ENCODE results near the gene BICRA.

Gene BICRA

GRCh38 chr19:47623151-47623920, 14.4 kb downstream of the BICRA start:
- POLR2A ChIA-PET = no interaction called here
- no peak for DNase-seq (ENCODE audit: extremely low spot score)
- CTCF ChIA-PET = interaction anchor here (0.8 kb wide), 1 partner anchor 122 kb away, joined by 4 read pairs; no protein-coding TSS in a partner anchor
- no peak for TF ChIP-seq BHLHE40 (IDR thresholded peaks at IDR 0.05; ENCODE audit: borderline replicate concordance)
- TF ChIP-seq HDGF (IDR thresholded peaks at IDR 0.05; ENCODE audit: borderline replicate concordance) = no peak
- TF ChIP-seq SP1 (IDR thresholded peaks at IDR 0.05) = no peak
- TF ChIP-seq NFRKB (IDR thresholded peaks at IDR 0.05) = no peak
- no peak for TF ChIP-seq L3MBTL2 (conservative IDR thresholded peaks at IDR 0.05)
- TF ChIP-seq ZNF384 (IDR thresholded peaks at IDR 0.05) = no peak
- no peak for TF ChIP-seq FOXK2 (IDR thresholded peaks at IDR 0.05)
- TF ChIP-seq FOXA1 (IDR thresholded peaks at IDR 0.05) = no peak
- TF ChIP-seq SUZ12 (IDR thresholded peaks at IDR 0.05) = no peak
- TF ChIP-seq LEF1 (IDR thresholded peaks at IDR 0.05; ENCODE audit: borderline replicate concordance) = no peak
- no peak for TF ChIP-seq ARNT (IDR thresholded peaks at IDR 0.05)
- no peak for TF ChIP-seq ELF4 (IDR thresholded peaks at IDR 0.05)
- TF ChIP-seq FOXM1 (IDR thresholded peaks at IDR 0.05; ENCODE audit: borderline replicate concordance) = no peak
- TF ChIP-seq TARDBP (IDR thresholded peaks at IDR 0.05) = no peak

GRCh38 chr19:47623921-47624391, 15.0 kb downstream of the BICRA start:
- CTCF ChIA-PET = interaction anchor here (0.8 kb wide), 1 partner anchor 122 kb away, joined by 4 read pairs; no protein-coding TSS in a partner anchor
- TF ChIP-seq TARDBP (IDR thresholded peaks at IDR 0.05) (no peak), ARNT (IDR thresholded peaks at IDR 0.05) (no peak), ZNF384 (IDR thresholded peaks at IDR 0.05) (no peak), BHLHE40 (IDR thresholded peaks at IDR 0.05; ENCODE audit: borderline replicate concordance) (no peak), SUZ12 (IDR thresholded peaks at IDR 0.05) (no peak), L3MBTL2 (conservative IDR thresholded peaks at IDR 0.05) (no peak), CTBP1 (IDR thresholded peaks at IDR 0.05; ENCODE audit: borderline replicate concordance) (no peak), ELF4 (IDR thresholded peaks at IDR 0.05) (no peak)
- no peak for DNase-seq (ENCODE audit: extremely low spot score)
- POLR2A ChIA-PET = no interaction called here

GRCh38 chr19:47625650-47626049, 16.7 kb downstream of the BICRA start:
- ChIA-PET CTCF (no interaction called here), POLR2A (no interaction called here)
- no peak for DNase-seq (ENCODE audit: extremely low spot score)
- TF ChIP-seq L3MBTL2 (conservative IDR thresholded peaks at IDR 0.05) = no peak
- TF ChIP-seq CTBP1 (IDR thresholded peaks at IDR 0.05; ENCODE audit: borderline replicate concordance) = no peak

DNA sequence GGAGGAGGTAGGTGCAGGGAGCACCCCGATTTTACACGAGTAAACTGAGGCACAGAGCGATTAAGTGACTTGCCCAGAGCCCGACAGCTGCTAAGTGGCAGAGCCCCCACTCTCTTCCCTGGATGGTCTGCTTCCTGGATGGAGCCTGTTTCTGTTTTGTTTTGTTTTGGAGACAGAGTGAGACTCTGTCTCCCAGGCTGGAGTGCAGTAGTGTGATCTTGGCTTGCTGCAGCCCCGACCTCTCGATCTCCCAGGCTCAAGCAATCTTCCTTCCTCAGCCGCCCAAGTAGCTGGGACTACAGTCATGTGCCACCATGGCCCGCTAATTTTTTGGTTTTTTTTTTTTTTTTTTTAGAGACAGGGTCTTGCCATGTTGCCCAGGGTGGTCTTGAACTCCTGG, 17.3 kb downstream of the BICRA start:
- TF ChIP-seq NFRKB (IDR thresholded peaks at IDR 0.05) (no peak), CTBP1 (IDR thresholded peaks at IDR 0.05; ENCODE audit: borderline replicate concordance) (no peak), HDGF (IDR thresholded peaks at IDR 0.05; ENCODE audit: borderline replicate concordance) (no peak), SUZ12 (IDR thresholded peaks at IDR 0.05) (no peak), ARNT (IDR thresholded peaks at IDR 0.05) (no peak)
- no peak for DNase-seq (ENCODE audit: extremely low spot score)
- CTCF ChIA-PET = no interaction called here
- POLR2A ChIA-PET = interaction anchor here (1.1 kb wide), 1 partner anchor 15 kb away, joined by 3 read pairs; no protein-coding TSS in a partner anchor

DNA sequence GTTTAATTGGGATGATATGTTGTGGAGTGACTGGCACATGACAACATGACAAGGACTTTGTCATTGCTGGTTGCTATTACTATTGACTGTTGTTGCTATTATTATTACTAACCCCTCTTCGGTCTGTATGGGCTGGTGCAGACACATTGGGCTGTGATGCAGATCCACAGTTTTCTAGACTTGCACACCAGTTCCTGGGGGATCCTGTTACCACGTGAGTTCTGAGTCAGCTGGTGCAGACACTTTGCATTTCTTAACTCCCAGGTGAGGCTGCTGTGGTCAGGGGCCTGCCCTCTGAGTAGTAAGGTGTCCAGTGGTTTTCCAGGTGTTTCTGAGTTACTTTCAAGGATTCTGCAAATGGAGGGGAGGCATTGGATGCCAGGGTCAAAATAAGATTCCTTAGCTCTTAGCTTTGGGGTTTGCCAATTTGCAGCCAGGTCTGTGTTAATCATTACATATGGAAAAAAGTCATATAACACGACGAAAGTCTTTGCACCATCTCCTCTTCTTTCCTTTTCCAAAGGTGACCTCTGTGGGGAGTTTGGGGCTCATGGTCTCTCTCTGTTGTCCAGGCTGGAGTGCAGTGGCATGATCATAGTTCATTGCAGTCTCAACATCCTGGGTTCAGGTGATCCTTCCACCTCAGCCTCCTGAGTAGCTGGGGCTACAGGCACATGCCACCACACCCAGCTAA, 19.3 kb downstream of the BICRA start:
- no peak for DNase-seq (ENCODE audit: extremely low spot score)
- POLR2A ChIA-PET = no interaction called here

DNA sequence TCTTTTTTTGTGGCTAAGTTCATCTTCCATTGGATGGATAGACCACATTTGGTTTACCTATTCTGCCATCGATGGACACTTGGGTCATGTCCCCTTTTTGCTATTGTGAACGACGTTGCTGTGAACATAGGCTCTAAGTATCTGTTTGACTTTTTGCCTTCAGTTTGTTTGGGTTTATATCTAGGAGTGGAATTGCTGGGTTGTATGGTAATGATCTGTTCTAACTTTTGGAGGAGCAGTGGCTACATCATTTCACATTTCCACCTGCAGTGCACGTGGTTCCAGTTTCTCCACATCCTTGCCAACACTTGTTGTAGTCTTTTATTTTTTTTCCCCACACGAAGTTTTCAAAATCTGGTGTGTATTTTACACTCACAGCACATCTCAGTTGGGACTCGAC, 21.7 kb downstream of the BICRA start:
- ChIA-PET POLR2A (no interaction called here), CTCF (interaction anchor here (0.7 kb wide), 1 partner anchor 115 kb away, joined by 5 read pairs; no protein-coding TSS in a partner anchor)
- no peak for DNase-seq (ENCODE audit: extremely low spot score)
- no peak for TF ChIP-seq ELF4 (IDR thresholded peaks at IDR 0.05)
- TF ChIP-seq FOXK2 (IDR thresholded peaks at IDR 0.05) = no peak
- TF ChIP-seq CTBP1 (IDR thresholded peaks at IDR 0.05; ENCODE audit: borderline replicate concordance) = no peak
- TF ChIP-seq NFRKB (IDR thresholded peaks at IDR 0.05) = no peak
- no peak for TF ChIP-seq FOXM1 (IDR thresholded peaks at IDR 0.05; ENCODE audit: borderline replicate concordance)
- TF ChIP-seq SUZ12 (IDR thresholded peaks at IDR 0.05) = no peak
- no peak for TF ChIP-seq ARNT (IDR thresholded peaks at IDR 0.05)
- TF ChIP-seq HDGF (IDR thresholded peaks at IDR 0.05; ENCODE audit: borderline replicate concordance) = no peak
- no peak for TF ChIP-seq L3MBTL2 (conservative IDR thresholded peaks at IDR 0.05)
- TF ChIP-seq BHLHE40 (IDR thresholded peaks at IDR 0.05; ENCODE audit: borderline replicate concordance) = no peak
- no peak for TF ChIP-seq SP1 (IDR thresholded peaks at IDR 0.05)

More for the DNA sequence above, 19.3 kb downstream of the BICRA start:
- no peak for TF ChIP-seq SUZ12 (IDR thresholded peaks at IDR 0.05)
- TF ChIP-seq SP1 (IDR thresholded peaks at IDR 0.05) = no peak
- no peak for TF ChIP-seq L3MBTL2 (conservative IDR thresholded peaks at IDR 0.05)
- TF ChIP-seq FOXM1 (IDR thresholded peaks at IDR 0.05; ENCODE audit: borderline replicate concordance) = no peak
- TF ChIP-seq CTBP1 (IDR thresholded peaks at IDR 0.05; ENCODE audit: borderline replicate concordance) = no peak
- no peak for TF ChIP-seq PKNOX1 (IDR thresholded peaks at IDR 0.05)
- TF ChIP-seq NFRKB (IDR thresholded peaks at IDR 0.05) = no peak
- TF ChIP-seq LEF1 (IDR thresholded peaks at IDR 0.05; ENCODE audit: borderline replicate concordance) = no peak
- no peak for TF ChIP-seq ZNF384 (IDR thresholded peaks at IDR 0.05)
- TF ChIP-seq TARDBP (IDR thresholded peaks at IDR 0.05) = no peak
- no peak for TF ChIP-seq FOXK2 (IDR thresholded peaks at IDR 0.05)
- no peak for TF ChIP-seq ARNT (IDR thresholded peaks at IDR 0.05)
- TF ChIP-seq HDGF (IDR thresholded peaks at IDR 0.05; ENCODE audit: borderline replicate concordance) = no peak
- no peak for TF ChIP-seq ELF4 (IDR thresholded peaks at IDR 0.05)
- no peak for TF ChIP-seq BHLHE40 (IDR thresholded peaks at IDR 0.05; ENCODE audit: borderline replicate concordance)
- no peak for TF ChIP-seq FOXA1 (IDR thresholded peaks at IDR 0.05)
- CTCF ChIA-PET = no interaction called here
